ENCODE data around the gene TTC6.
A peak's percentile ranks its signal among the peaks of the same experiment; 100 is the strongest.
"Not testable (repeated sequence)": the region's sequence is repeated elsewhere in the genome, so short reads cannot be mapped to it uniquely, and the experiment has no call there.

The TTC6 gene, protein sequence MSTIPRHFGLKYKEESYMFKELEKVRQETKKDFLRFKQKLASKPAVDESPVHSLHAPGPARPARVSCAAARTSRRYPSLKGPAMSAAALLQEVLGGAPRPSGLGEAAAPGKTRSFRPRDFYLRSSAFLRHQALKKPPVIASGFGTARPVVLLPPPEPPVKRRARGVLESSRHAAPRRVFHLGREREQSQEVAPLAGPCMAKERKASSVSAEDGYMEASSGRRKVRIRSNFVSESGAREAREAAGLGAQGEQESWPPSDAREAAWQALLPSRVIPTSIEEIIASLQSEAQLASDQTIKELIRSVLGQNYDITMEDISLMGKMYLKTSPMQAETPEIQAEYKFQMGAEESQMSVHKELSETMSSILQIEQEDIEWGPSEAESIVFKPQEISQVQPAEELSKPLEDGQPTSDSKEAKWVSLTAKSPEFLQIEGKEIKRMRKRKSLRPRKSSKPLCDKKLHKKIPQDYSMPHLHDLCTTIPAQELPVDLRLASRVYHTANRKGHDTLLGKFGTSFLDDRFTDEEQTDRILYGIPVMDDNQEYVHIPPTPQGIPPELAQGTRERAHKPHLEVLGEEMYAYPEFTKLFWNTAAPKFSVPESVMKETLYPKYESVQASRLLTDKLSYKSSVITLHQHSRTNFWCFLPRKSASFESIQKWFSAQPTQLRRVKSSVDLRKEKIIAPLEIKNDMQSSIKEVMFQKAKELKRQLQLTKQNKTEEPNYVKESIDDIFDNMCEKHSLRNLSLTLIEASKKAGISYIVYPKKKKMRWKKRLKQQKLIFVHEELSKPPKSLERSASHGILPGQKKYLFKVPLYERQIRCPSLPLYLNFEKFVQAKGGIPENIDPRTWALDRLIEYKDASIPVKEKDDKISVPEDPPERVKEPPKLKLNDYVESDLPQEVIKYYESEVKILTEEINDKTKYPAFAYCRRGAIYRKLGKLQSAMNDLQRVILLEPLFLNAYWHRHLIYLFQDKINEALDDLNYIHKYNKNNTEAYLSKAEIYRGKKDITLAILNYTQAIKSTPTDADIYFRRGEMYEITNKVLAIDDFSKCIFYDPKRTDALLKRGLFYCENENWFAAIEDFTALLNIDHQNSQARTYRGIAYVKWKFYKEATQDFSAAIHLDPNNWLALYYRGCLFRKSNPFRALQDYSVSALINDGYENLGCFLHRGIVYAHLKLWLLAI (N-terminal part only)

DNA sequence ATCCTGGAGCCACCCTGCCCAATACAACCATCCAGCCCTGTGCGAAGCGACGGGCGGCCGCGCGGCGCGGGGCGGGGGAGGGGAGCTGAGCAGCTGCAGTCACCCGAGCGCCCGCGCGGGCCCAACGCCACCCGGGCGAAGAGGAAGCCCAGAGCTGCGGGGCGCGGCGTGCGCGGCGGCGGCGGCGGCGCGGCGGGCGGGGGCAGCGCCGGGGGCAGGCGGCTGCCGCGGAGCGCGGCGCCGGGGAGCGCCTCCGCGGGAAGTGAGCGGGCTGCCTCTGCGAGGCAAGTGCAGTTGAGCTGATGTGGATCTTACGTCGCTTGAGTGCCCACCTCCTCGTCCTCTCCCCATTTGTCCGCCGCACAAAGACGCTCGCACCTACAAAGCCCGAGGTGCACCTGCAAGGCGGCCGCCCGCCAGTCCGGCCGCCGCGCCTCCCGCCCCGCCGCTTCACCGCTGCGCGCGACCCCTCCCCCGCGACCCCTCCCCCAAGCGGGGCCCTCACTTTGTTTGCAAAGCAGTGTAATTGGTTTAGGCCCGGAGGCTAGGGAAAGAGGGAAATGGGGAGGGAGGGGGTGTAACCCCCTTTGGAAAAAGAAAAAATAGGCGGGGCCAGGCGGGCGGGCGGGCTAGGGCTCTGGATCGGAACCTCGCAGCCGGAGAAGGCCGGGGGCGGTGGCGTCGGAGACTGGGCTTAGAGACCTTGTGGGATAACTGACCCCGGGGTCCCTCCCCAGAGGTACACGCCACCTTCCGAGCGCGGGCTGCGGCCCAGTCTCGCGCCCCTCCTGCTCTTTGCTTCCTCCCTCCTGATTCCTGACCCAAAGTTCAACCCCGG, at the start of gene TTC6, which contains the start of gene FOXA1:
Gene TTC6, plus strand, starts transcription at position 659 of the 838 bp plus-strand sequence. CDS start 26,436 bp downstream, outside the sequence.
Gene FOXA1, minus strand, starts transcription at position 279 of the 838 bp plus-strand sequence. Its CDS starts 277 bp downstream, at position 2.
- DNase-seq: peak; percentile 94

DNA sequence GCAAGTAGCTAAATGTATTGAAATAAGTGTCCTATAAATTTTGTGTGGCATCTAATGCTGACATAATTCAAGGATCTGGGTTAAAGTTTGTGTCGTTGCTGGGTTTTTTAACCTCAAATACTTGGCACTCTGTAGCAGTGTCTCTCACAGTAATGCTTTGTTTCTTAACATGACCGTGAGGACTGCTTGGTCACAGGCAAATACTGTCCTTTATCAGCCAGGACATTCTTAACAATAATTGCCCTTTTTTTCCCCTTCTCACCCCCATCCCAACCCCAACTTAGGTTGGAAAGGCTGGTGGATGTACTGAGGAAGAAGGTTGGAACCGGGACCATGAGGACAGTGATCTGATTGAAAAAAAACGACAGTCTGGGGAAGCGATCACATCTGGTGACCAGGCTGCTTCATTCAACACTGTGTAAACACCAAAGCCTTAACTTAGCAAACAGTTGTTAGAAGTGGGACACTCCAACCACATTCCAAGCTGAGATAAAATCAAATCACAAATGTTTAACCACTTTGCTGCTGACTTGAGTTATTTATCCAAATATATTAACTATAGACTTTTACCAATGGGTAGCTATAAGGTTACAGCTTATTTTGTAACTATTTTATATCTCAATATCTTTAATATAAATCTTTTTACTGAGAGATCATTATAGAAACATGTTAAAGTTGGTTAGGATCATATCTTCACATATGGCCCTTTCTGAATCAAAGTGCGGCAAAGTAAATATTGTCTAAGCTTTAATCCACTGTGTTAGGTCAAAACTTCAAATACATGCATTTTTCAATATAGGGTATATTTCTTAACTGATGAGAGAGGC, 48.6 kb upstream of the TTC6 start:
- peak; percentile 17 for DNase-seq

DNA sequence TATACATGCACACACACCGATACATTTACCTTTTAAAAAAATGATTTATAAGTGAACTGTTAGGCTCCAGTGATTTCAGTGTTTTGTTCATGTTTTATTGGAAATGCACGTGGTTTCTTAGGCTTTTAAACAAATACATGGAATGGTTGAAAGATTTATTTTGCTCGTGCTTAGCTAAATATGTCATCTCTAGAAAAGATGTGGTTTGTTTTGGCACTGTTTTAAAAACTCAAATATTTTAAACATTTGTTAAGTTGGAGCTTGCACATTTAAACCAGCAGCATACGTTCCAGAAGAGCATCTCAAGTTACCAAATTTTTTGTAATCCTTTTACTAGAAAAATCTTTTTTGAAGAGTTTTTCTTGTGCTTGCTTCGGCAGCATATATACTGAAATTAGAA, 44.9 kb upstream of the TTC6 start:
- no peak for DNase-seq

DNA sequence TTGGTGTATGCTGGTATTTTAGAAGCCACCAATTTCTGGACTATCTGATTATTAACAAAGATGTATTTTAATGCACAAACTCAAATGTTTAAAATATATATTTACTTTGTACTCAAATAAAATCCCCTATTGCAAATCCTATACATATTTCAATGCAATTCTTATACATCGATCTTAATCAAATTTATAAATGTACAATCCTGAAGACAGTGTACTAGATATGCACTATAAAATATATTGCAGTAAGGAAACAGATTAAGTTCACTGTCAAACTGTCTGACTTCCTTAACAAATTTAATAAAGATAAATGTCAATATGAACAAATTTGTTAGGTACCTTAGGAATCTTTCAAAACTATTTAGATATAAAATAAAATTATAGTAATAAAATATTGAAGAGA, 44.3 kb upstream of the TTC6 start:
- DNase-seq: no peak

DNA sequence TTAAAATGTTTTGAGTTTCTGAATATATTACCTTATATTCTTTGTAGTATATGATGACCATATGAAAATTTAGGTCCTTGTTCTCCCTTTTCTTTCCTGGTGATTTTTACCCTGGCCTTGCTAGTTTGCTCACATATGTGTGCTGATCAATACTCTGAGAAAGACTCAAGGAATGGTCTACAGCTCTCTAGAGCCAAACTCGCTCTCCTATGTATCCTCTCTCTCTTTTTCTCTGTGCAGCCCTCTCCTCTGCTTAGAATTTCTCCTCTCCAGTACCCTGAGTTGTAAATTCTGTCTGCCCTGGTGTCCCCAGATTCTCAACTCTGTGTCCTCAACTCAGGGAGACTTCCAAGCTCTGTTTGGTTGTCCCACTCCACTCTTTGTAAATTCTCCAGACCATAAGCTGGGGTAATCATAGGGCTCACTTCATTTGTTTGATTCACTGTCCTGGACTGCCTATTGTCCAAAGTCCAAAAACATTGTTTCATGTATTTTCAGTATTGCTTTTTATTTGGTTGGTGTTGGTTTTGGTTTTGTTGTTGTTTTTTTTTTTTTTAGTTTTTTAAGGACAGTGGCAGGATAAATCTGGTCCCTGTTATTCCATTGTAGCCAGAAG, 41.4 kb upstream of the TTC6 start:
- DNase-seq: no peak

DNA sequence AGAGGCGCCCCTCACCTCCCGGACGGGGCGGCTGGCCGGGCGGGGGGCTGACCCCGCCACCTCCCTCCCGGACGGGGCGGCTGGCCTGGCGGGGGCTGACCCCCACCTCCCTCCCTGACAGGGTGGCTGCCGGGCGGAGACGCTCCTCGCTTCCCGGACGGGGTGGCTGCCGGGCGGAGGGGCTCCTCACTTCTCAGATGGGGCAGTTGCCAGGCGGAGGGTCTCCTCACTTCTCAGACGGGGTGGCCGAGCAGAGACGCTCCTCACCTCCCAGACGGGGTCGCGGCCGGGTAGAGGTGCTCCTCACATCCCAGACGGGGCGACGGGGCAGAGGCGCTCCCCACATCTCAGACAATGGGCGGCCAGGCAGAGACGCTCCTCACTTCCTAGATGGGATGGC, 39.8 kb upstream of the TTC6 start:
- DNase-seq: not testable (repeated sequence)

DNA sequence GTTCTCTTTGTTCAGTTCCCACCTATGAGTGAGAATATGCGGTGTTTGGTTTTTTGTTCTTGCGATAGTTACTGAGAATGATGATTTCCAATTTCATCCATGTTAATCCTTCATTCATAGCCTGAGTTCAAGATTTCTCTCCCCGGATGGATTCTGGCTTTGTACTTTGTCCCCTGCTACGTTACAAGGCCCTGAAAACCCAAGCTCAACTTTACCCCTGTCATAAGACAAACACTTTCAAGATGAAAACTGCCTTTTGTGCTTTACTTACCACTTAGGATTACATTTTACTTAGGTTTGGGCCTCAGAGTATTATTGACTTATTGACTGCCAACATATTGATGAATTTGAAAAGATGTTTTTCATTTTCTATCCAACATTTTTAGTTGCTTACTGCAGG, 36.7 kb upstream of the TTC6 start:
- no peak for DNase-seq

DNA sequence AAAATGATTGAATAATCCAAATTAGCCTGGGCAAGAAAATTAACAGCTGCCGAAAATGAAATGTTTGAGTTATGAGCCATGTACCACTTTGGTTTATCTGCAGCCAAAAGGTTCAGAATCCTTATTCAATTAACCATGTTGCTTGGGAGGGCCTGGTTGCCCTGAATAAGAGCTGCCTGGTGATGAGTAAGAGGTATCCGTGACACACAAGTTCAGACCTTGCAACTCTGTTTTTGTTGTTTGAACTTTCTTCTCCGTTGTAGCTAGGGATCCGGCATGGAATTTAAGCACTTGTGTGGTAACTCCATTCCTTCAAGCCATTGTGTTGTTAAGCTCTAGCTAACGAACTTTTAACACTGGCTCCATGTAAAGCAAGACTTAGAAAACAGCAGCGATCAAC, 36.0 kb upstream of the TTC6 start:
- DNase-seq: no peak

DNA sequence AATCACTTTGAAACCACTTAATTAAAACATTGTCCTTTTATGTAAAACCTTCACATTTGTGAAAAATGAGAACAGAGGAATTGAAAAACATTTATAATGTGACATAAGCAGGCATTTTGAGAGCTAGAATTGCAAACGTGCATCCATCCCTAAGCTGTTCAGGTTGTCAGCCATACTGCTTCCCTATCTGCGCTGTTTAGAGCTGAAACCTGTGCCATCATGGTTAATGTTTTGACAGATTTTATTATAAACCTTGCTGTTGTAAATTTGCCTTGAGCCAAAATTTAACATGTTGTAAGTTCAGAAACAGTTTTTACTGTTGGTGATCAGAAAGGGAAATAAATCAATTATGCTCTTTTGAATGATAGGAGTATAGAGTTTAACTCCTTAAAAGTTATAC, 32.2 kb upstream of the TTC6 start:
- no peak for DNase-seq

DNA sequence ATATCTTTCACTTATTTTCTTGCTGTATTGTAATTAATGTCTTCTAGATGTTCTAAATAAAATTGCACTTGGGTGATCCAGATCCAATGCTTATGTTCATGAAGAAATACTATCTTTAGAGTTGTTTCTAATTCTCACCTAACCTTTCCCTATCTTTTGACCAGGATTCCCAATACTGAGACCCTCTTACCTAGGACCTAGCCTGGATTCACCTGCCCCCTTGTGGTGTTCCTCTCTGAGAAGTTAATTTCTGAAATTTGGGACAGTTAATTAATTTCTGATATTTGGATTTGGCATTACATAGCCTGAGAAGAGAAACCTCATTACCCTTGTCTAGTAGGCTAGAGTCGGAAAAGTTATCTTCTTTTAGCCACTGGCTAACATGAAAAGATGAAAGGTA, 29.9 kb upstream of the TTC6 start:
- no peak for DNase-seq

DNA sequence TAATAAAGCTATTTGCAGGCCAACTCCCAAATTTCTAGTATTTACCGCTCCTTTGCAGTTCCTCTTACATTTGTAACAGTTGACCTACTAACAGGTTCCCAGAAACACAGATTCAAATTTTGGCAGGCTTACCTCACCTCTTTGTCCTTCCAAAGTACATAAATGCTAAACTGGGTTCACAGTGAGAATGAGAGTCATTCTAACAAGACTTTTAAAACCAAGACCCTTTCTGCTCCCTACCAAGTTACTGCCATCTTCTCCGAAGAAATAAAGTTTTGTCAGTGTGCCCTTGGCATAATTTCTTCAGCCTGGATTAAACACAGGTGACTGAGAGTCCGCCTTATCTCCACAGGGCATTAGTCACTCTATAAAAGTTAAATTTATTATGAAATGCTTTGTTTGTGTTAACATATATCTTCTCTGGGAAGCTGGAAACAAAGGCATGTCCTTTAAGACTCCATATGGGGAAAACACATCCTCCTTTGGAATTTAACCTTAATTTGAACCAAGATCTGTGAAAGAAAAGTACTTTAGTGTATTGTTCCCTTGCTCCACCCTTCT, 28.5 kb upstream of the TTC6 start:
- no peak for DNase-seq

DNA sequence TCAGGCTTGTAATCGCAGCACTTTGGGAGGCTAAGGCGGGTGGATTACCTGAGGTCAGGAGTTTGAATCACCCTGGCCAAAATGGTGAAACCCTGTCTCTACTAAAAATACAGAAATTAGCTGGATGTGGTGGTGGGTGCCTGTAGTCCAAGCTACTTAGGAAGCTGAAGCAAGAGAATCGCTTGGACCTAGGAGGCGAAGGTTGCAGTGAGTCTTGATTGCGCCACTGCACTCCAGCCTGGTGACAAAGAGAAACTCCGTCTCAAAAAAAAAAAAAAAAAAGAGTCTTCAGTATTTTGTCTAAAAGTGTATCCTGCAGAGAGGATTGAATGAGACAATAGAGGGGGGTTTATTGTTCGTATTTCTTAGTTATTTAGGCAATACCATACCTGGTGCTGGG, 25.7 kb upstream of the TTC6 start:
- no peak for DNase-seq

DNA sequence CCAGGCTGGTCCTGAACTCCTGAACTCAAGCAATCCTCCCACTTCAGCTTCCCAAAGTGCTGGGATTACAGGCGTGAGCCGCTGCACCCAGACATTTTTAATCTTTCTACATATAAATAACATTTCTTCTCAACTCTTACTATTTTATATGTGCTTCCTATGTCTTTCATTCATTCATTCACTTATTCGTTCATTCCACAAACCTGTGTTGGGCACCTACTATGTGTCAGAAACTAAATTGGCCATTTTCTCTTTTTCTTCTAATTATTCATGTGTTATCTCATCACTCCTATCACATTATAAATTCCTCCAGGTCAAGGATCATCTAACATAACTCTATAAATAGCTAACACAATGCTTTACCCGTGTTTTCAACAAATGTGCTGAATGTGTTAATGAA, 24.0 kb upstream of the TTC6 start:
- DNase-seq: no peak

DNA sequence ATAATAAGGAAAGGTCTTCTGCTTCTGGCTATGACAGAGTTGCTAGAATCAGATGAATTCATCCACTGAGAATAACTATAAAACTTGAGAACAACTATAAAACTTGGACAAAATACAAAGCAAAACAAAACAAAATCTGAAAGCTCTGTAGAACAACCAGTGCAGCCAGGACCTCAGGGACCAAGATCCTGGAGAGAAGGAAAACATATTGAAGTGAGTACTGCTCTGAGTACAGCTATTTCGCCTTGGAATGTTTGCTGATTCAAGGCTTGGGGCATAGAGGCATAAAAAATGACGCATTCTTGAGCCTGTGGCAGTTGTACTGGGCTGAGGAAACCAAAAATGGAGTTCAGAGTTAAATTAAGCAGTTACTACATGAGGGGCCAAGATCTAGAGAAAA, 22.1 kb upstream of the TTC6 start:
- no peak for DNase-seq

DNA sequence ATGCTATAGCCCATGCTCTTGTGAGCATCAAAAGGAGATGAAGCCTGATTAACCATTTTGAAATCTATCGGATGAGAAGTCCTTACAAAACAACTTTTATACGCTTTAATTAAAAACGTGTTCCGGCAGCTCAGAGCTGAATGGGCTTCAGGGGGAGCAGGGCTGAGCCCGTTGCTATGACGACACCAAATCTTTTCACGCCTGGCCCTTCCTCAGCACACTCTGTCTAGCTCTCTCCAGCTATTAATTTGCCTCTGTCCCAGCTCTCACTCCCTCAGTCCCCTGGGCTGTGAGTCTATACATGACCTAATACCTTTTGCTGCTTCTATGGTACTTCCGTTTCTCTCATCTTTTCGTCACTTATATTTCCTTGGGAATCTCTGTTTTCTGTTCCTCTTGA, 16.2 kb upstream of the TTC6 start:
- DNase-seq: no peak

DNA sequence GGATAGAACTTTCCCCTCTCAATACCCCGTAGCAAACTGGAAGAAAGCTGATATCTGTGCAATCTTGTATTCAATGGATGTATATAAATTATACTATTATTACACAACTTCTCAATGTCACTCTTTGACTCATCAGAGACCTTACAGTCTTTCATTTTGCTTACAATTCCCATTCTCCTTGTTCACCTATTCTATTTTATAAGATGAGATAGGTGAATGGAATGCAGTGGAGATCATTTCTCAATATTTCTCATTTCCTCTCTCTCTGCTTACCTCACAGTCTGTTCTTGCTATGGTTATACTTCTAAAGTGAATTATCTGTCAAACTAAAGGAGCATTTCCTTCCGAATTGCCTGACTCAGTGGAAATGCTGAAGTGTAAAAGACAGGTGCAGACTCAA, 15.3 kb upstream of the TTC6 start:
- DNase-seq: no peak

DNA sequence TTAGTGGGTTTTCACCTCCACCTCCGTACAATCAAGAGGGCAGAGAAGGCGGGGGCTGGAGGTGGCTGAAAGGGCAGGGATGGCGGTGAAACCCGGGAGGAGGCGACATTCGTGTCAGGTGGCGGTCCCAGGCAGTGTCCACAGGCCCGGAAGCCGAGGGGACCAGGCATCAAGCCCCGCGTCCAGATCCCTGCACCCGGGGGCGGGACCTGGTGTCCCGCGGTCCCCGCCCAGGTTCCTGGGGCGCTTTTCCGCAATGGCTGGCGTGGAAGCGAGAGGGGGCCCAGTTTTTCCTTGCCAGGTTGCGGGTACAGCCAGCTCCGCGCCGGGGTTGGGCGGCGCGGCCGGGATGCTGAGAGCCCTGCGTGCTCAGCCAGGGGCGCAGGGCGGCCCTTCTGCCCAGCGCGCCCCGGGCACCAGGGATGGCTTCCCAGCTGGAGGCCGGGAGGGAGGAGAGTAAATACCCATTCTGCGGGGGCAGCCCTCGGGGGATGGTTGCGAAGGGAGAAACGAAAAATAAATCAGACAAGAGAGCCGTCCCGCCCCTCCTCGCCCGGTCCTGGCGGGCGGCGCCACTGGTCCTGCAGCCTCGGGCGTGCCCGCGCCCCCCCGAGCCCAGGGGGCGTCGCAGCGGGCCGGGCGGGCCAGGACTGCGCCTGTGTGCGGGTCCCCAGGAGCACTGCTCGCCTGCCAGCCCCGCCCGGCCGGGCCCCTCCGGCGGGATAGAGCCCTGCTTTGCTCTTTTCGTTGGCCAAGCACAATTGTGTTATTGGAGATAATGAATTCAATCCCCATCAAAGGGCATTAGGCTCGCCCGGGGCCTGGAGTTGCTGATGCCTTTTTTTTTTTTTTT, 11.8 kb upstream of the TTC6 start:
- DNase-seq: peak; percentile 77

DNA sequence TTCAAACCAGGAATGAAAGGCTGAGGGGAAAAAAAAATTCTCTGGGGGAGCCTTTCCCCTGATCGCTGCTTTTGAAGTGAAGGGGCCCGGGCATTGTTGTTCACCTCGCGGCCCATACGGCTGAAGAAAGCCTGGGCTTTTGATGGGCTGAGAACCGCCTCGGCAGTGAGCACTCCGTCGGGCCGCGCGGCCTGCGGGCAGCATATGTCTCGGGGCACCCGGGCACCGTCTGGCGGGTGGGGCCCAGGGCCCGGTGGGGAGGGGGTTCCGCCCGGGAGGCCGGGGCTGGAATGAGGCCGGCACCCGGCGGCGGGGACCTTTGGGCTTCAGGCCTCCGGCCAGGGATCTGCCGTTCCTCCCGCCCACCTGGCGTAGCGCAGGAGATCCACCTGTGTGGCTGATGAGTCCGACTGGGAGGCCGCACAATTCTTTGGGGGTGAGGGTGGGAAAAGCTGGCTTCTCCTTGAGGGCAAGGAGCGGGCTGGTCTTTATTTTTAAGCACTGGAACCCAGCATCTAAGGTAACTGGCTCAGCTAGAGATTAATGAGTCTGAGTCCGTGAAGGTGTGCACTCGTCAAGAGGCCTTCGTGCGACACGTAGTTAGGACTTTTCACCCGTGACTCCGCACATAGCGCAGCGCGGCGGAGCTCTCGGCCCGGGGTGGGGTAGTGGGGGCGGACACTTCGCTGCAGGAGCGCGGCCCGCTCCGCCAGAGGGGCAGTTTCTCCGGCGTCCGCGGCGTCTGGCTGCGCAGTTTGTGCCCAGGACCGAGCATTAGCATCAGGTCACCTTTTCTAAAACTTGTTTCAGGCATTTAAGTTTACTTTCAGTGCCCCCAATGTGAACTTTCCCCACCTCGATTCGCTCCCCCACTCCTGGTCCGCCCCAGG, 11.0 kb upstream of the TTC6 start:
- DNase-seq: no peak

DNA sequence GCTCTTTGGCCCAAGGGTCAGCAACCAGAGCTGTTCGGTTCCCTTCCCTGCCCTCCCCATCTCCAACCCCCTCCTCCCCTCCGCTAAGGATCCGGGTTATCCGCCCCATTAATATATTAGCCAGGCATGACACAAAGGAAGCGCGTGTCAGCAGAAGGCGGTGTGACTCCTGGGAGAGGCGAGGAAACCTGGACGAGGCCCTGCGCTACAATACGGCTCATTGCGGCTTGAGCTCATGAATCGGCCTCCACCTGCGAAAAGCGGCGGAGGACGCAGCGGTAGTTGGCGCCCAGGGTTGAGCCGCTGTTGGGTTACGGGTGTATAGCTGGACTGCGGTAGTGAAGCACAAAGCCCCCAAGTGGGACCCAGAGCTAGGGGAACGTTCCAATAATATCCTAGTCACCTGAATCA, 10.3 kb upstream of the TTC6 start:
- peak; percentile 47 for DNase-seq
